ENCODE results near the gene ELP4. TPM values are rescaled to one million over a fixed set of nuclear protein-coding genes. Genes with fewer than 3 reads are reported as not detected.

Gene ELP4
- total RNA-seq, 1 donor, result 17.7 TPM

GRCh38 chr11:31780480-31780971 lies 271.0 kb downstream of the ELP4 start:
- H3K27me3 ChIP-seq (ENCODE audit: insufficient read depth, low read length), result no peaks in the 10 kb centered on the region
- H3K4me3 ChIP-seq (ENCODE audit: low read length), result no peak overlapping the region
- H3K4me1 ChIP-seq (ENCODE audit: insufficient read depth, low read length), result no peaks in the 10 kb centered on the region
- no peaks in the 10 kb centered on the region for H3K9me3 ChIP-seq (ENCODE audit: low read depth, low read length)

GRCh38 chr11:31782257-31782656 lies 272.7 kb downstream of the ELP4 start:
- no peaks in the 10 kb centered on the region for H3K4me1 ChIP-seq (ENCODE audit: insufficient read depth, low read length)
- no peak overlapping the region for H3K4me3 ChIP-seq (ENCODE audit: low read length)
- no peaks in the 10 kb centered on the region for H3K27me3 ChIP-seq (ENCODE audit: insufficient read depth, low read length)
- no peaks in the 10 kb centered on the region for H3K9me3 ChIP-seq (ENCODE audit: low read depth, low read length)

- Histone ChIP-seq H3K4me3 (ENCODE audit: low read length) (no peak overlapping the region), H3K4me1 (ENCODE audit: insufficient read depth, low read length) (no peaks in the 10 kb centered on the region), H3K9me3 (ENCODE audit: low read depth, low read length) (no peaks in the 10 kb centered on the region), H3K27me3 (ENCODE audit: insufficient read depth, low read length) (no peaks in the 10 kb centered on the region)
Measured at GRCh38 chr11:31783252-31783651, 273.7 kb downstream of the ELP4 start.

GRCh38 chr11:31784611-31785010 lies 275.0 kb downstream of the ELP4 start:
- Histone ChIP-seq H3K4me1 (ENCODE audit: insufficient read depth, low read length) (no peaks in the 10 kb centered on the region), H3K9me3 (ENCODE audit: low read depth, low read length) (no peaks in the 10 kb centered on the region), H3K4me3 (ENCODE audit: low read length) (no peak overlapping the region), H3K27me3 (ENCODE audit: insufficient read depth, low read length) (no peaks in the 10 kb centered on the region)

- no peaks in the 10 kb centered on the region for H3K4me1 ChIP-seq (ENCODE audit: insufficient read depth, low read length)
- H3K4me3 ChIP-seq (ENCODE audit: low read length), result no peak overlapping the region
- no peaks in the 10 kb centered on the region for H3K27me3 ChIP-seq (ENCODE audit: insufficient read depth, low read length)
- H3K9me3 ChIP-seq (ENCODE audit: low read depth, low read length), result no peaks in the 10 kb centered on the region
Measured at GRCh38 chr11:31786996-31787685, 277.6 kb downstream of the ELP4 start.

- Histone ChIP-seq H3K4me1 (ENCODE audit: insufficient read depth, low read length) (no peaks in the 10 kb centered on the region), H3K4me3 (ENCODE audit: low read length) (no peak overlapping the region), H3K27me3 (ENCODE audit: insufficient read depth, low read length) (peaks cover 3% of the 10 kb centered on the region), H3K9me3 (ENCODE audit: low read depth, low read length) (no peaks in the 10 kb centered on the region)
Measured at GRCh38 chr11:31788085-31788484, 278.5 kb downstream of the ELP4 start.

- H3K4me3 ChIP-seq (ENCODE audit: low read length), result no peak overlapping the region
Measured at GRCh38 chr11:31790649-31791048, 281.1 kb downstream of the ELP4 start.

GRCh38 chr11:31792036-31792435 lies 282.5 kb downstream of the ELP4 start:
- H3K4me3 ChIP-seq (ENCODE audit: low read length), result no peak overlapping the region

More at GRCh38 chr11:31790649-31791048, 281.1 kb downstream of the ELP4 start:
- H3K9me3 ChIP-seq (ENCODE audit: low read depth, low read length), result no peaks in the 10 kb centered on the region
- peaks cover 24% of the 10 kb centered on the region for H3K27me3 ChIP-seq (ENCODE audit: insufficient read depth, low read length)
- no peaks in the 10 kb centered on the region for H3K4me1 ChIP-seq (ENCODE audit: insufficient read depth, low read length)

GRCh38 chr11:31792456-31792855 lies 282.9 kb downstream of the ELP4 start:
- Histone ChIP-seq H3K9me3 (ENCODE audit: low read depth, low read length) (no peaks in the 10 kb centered on the region), H3K27me3 (ENCODE audit: insufficient read depth, low read length) (peaks cover 39% of the 10 kb centered on the region), H3K4me1 (ENCODE audit: insufficient read depth, low read length) (no peaks in the 10 kb centered on the region), H3K4me3 (ENCODE audit: low read length) (no peak overlapping the region)

More at GRCh38 chr11:31792036-31792435, 282.5 kb downstream of the ELP4 start:
- Histone ChIP-seq H3K9me3 (ENCODE audit: low read depth, low read length) (no peaks in the 10 kb centered on the region), H3K4me1 (ENCODE audit: insufficient read depth, low read length) (no peaks in the 10 kb centered on the region), H3K27me3 (ENCODE audit: insufficient read depth, low read length) (peaks cover 34% of the 10 kb centered on the region)

GRCh38 chr11:31793264-31793663 lies 283.7 kb downstream of the ELP4 start:
- H3K27me3 ChIP-seq (ENCODE audit: insufficient read depth, low read length), result peaks cover 46% of the 10 kb centered on the region
- no peaks in the 10 kb centered on the region for H3K4me1 ChIP-seq (ENCODE audit: insufficient read depth, low read length)
- no peak overlapping the region for H3K4me3 ChIP-seq (ENCODE audit: low read length)
- no peaks in the 10 kb centered on the region for H3K9me3 ChIP-seq (ENCODE audit: low read depth, low read length)

- no peaks in the 10 kb centered on the region for H3K9me3 ChIP-seq (ENCODE audit: low read depth, low read length)
- peaks cover 6% of the 10 kb centered on the region for H3K4me1 ChIP-seq (ENCODE audit: insufficient read depth, low read length)
- no peak overlapping the region for H3K4me3 ChIP-seq (ENCODE audit: low read length)
- peaks cover 58% of the 10 kb centered on the region for H3K27me3 ChIP-seq (ENCODE audit: insufficient read depth, low read length)
Measured at GRCh38 chr11:31794548-31794947, 285.0 kb downstream of the ELP4 start.

- Histone ChIP-seq H3K4me3 (ENCODE audit: low read length) (no peak overlapping the region), H3K4me1 (ENCODE audit: insufficient read depth, low read length) (peaks cover 6% of the 10 kb centered on the region), H3K27me3 (ENCODE audit: insufficient read depth, low read length) (peaks cover 69% of the 10 kb centered on the region), H3K9me3 (ENCODE audit: low read depth, low read length) (no peaks in the 10 kb centered on the region)
Measured at GRCh38 chr11:31795706-31796498, 286.3 kb downstream of the ELP4 start.

GRCh38 chr11:31796499-31797189 lies 287.1 kb downstream of the ELP4 start:
- peaks cover 6% of the 10 kb centered on the region for H3K4me1 ChIP-seq (ENCODE audit: insufficient read depth, low read length)
- H3K27me3 ChIP-seq (ENCODE audit: insufficient read depth, low read length), result peaks cover 77% of the 10 kb centered on the region
- H3K9me3 ChIP-seq (ENCODE audit: low read depth, low read length), result no peaks in the 10 kb centered on the region
- H3K4me3 ChIP-seq (ENCODE audit: low read length), result no peak overlapping the region

- Histone ChIP-seq H3K9me3 (ENCODE audit: low read depth, low read length) (no peaks in the 10 kb centered on the region), H3K27me3 (ENCODE audit: insufficient read depth, low read length) (peaks cover 84% of the 10 kb centered on the region), H3K4me1 (ENCODE audit: insufficient read depth, low read length) (peaks cover 6% of the 10 kb centered on the region), H3K4me3 (ENCODE audit: low read length) (no peak overlapping the region)
Measured at GRCh38 chr11:31797190-31798056, 287.9 kb downstream of the ELP4 start.

All from mononuclear cell (primary cell).